Measurements from ENCODE around the gene KDR.

The KDR gene

DNA sequence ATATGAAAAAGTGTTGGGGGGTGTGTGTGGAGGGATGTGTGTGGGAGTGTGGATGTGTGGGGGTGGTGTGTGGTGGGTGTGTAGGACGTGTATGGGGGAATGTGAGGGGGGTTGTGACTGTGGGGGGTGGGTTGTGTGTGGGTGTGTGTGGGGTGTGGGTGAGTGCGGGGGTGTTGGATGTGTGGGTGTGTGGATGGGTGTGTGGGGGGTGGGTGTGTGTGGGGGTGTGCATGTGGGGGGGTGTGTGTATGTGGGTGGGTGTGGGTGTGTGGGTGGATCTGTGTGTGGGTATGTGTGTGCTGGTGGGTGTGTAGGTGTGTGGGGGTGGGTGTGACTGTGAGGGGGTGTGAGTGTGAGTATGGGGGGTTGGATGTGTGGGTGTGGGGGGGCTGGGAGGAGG is 47.8 kb downstream of the KDR start:
- DNase-seq: no peak

DNA sequence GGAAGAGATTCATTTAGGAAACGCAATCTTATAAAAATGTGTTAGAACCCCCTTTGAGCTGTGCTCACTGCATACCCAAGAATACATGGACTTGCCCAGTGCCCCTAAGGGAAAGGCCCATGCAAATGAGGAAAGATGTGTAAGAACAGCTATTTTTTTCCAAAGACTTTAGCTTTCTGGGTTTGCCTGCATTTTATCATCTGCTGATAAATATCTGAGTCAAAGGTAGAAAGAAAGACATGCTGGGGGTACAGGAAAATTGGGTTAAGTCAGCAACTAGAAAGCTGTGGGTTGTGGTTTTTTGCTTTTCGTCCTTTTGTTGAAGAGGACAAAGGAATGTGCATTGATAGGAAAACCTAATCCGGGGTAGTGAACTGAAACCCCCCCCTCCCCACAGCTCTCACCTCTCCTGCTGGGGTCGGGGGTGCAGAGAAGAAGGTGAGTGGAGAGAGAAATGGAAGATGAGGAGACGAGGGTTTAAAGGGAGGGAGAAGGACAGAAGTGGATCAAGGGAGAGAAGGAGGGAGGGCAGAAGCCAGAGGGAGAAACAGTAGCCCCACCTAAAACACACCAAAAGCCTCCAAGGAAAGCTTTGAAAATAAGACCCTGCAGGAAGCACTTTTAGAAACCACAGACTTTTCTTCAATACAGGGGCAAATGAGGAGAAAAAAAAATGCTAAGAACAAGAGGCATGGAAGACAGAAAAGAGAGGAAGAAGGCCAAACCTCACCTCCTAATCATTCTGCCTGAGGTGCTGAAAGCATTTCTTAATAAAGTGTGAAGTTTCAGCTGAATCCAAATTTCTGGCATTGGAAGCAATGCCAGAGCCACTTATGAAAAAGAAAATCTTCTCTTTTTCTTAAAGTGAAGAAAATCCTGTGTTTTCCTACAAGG is 49.3 kb downstream of the KDR start:
- DNase-seq: no peak

GRCh38 chr4:55075376-55075775 is 50.0 kb downstream of the KDR start:
- no peak for DNase-seq

DNA sequence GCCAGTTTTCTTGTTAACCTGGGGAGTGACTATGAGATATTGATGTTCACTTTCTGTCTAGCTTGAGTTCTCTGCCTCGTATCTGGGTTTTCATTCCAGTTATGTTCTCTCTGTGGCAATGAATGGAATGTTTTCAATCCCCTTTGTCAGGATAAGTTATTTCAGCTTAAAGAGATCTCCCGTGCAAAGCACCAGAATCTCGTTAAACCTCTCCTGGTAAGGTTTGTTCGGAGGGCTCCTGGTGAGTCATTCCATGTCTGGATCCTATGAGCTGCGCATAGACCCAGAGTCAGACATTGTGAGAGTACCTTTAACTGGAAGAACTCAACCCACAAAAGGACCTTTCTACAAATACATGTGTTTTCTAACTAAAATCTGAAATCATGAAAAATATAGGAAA is 51.0 kb downstream of the KDR start:
- DNase-seq: no peak

GRCh38 chr4:55071951-55072350 is 53.4 kb downstream of the KDR start:
- DNase-seq: no peak

GRCh38 chr4:55069248-55069647 is 56.1 kb downstream of the KDR start:
- DNase-seq: no peak

- no peak for DNase-seq
These were observed 56.9 kb downstream of the KDR start for GRCh38 chr4:55068522-55068921.

- DNase-seq: no peak
These were observed 59.4 kb downstream of the KDR start for GRCh38 chr4:55066018-55066417.

DNA sequence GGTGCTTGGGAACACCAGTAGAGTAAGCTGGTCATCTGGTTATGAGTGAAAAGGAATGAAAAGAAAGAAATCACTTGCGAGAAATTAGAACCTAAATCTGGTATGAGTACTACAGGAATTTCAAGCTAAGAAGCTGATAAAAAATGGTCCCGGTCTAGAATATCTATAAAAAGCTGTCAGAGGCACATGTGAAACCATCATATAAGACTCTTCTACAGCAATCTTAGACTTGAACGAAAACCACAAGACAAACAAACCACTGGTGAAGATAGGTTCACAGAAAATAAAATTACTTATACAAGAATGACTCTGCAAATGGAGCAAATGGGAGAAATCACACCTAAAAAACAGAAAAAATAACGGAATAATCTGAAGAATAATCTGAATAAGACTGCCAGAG is 69.9 kb downstream of the KDR start:
- DNase-seq: no peak

GRCh38 chr4:55051532-55051931 is 73.9 kb downstream of the KDR start:
- DNase-seq: no peak

DNA sequence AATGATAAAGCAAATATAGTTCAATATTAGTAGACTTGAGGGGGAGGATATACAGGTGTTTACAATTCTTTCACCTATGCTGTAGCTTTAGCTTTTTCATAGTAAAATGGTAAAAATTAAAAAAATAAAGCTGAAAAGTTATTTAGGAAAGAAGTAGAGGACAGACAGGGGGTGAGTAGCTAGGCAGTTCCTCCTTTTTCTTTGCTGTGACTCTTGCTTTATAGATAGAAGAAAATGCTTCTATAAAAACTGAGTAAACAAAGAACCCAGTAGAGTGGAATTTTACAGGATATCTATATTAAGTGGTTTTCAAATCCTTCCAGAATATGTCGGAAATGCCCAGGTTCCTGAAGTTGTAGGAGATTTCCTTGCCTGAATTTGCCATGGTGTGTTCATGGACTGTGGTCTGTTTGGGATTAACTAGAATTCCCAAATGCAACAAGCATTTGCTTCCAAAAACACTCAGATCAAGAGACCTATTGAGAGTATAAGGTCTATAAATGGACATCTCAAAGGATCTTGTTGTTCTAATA is 74.9 kb downstream of the KDR start:
- DNase-seq: no peak

GRCh38 chr4:55038176-55038890 is 87.1 kb downstream of the KDR start:
- DNase-seq: no peak

GRCh38 chr4:55037728-55038127 is 87.7 kb downstream of the KDR start:
- no peak for DNase-seq

DNA sequence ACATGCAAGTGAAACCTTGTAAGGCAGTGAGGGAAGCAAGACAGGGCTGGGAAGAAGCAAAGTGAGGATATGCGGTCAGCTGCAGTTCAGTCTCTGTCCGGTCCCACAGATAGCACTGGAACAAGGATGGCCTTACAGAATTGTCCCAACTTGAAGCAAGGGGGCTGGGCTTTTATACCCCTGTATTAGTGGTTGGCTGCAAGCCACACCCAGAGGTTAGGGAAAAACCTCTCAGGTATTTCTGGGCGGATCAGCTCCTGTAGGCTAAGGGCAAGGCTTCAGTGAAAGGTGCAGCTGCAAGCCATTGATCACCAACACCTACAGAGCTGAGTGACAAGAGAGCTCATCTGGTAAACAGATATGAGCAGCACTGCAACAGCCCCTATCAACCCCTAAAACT is 89.0 kb downstream of the KDR start:
- DNase-seq: no peak

- DNase-seq: no peak
These were observed 89.5 kb downstream of the KDR start for GRCh38 chr4:55035892-55036291.

DNA sequence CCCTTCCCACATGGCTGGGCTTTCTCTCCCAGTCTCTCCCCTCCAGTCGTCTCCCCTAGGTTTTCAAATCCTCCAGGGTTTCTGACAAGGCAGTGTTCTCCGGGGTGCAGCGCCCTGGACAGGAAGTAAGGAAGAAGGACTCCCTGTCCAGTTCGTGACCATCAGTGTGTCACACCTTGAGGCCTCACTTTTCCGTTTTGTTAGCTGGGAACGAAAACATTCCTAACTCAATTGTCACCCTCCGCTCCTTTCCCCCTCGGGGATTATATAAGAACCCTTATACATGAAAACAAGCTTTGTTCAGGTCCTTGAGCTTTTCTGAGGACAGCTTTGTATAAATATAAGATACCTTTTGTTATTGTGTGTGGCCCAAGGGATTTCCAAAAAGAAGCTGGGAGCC is 92.1 kb downstream of the KDR start:
- DNase-seq: no peak

DNA sequence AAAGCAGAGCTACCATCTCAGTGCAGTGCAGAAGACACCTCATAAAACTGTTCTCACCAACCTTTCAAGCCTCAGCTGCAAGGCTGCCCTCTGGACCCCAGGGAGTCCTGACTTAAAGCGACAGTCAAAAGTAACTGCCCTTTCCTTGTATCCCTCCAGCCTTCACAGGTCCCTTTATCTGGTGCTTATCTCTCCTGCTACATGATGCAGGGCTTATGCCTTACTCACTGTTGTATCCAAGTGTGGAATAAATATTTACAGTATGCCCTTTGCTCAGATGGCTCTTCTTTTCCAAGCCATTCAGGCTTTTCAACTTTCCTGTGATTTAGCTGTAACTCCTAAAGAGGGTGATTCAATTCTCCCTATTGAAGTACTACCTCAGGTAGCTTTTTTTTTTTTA is 92.6 kb downstream of the KDR start:
- DNase-seq: no peak

- no peak for DNase-seq
These were observed 93.2 kb downstream of the KDR start for GRCh38 chr4:55032179-55032578.

- no peak for DNase-seq
These were observed 94.2 kb downstream of the KDR start for GRCh38 chr4:55031158-55031557.

DNA sequence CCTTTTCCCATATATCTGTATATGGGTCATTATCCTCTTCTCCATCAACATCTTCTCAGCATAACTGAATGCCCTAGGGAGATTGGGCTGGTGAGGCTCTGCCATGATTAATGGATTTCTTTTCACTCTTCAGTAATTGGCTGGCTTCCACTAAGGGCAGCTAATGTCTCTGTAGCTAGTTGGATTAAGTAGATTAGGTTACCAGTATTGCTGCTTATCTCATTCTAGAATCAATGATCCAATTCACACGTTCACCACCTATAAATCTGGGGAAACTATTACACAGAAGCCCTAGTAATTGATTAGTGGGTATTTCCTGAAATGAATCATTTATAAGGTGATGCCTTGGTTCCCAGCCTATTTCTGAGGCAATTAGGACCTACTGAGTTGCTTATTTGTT is 94.8 kb downstream of the KDR start:
- DNase-seq: no peak

DNA sequence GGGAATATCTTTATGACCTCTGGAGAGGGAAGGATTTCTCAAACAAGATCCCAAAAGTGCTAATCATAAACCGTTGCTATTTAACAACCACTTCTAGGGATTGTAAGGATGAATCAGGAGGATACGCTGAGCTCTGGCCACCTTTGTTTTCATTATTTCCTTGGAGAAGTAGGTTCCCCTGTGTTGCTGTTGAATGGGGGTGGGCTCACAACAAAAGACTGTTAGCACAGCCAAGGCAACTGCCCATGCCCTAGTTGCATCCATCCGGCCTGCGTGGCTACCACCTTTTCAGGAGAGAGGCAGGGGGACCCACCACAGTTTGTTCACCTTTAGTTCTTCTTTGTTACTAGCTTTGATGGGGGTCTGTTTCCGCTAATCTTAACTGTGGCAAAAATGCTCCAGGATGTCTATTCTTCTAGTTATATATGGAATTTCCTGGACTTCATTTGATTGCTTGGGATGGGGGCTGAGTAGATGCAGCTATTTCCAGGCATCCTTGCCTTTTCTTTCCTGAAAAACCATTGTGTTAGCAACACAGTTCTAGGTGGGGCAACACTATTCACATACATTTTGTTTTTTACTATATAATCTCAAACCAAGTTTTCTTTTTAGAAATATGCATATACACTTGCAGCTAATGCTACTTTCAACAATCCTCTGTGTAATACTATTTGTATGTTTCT is 95.4 kb downstream of the KDR start:
- DNase-seq: no peak

DNA sequence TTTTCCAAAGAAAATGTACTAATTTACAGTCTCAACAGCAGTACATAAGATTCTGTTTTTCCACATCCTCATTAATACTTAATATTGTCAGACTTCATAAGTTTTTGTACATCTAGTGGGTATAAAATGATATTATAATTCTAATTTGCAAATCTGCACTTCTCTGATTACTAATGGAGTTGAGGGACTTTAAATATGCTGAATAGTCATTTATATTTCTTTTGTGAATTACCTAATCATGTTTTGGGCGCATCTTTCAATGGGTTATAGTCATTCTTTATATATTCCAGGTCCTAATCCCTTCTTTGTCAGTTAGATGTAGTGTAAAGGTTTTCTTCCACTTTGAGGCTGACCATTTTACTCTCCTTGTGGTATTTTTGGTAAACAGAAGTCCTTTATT is 96.1 kb downstream of the KDR start:
- no peak for DNase-seq
